Mucosa of rectum (tissue), 2 donors: ENCODE results near the gene CDK14.

ENCODE experiments used
- H3K27ac ChIP-seq, 2 donors: one replicate each; pipeline ENCODE4 v1.7.0; 2013; ENCODE audit warnings: inconsistent platforms in 2 of 2, low read depth in 2 of 2, low read length in 2 of 2
- H3K27me3 ChIP-seq, 2 donors: one replicate each; pipeline ENCODE4 v1.7.0; 2013; ENCODE audit warnings: low read length in 2 of 2; ENCODE audit not compliant: control insufficient read depth in 2 of 2, insufficient read depth in 2 of 2
- H3K36me3 ChIP-seq, 2 donors: one replicate each; pipeline ENCODE4 v1.7.0; 2013; ENCODE audit warnings: low read length in 2 of 2; ENCODE audit not compliant: control insufficient read depth in 2 of 2, insufficient read depth in 2 of 2
- H3K4me1 ChIP-seq, 2 donors: one replicate each; pipeline ENCODE4 v1.7.0; 2013; ENCODE audit warnings: low read length in 2 of 2, mild to moderate bottlenecking in 1 of 2; ENCODE audit not compliant: control insufficient read depth in 2 of 2, insufficient read depth in 2 of 2
- H3K4me3 ChIP-seq, 2 donors: one replicate each; pipeline ENCODE4 v1.7.0; 2013; ENCODE audit warnings: low read length in 2 of 2
- H3K9ac ChIP-seq, 2 donors: one replicate each; pipeline ENCODE4 v1.7.0; 2013; ENCODE audit warnings: low read length in 2 of 2, low read depth in 1 of 2, mild to moderate bottlenecking in 1 of 2
- H3K9me3 ChIP-seq, 2 donors: one replicate each; pipeline ENCODE4 v1.7.0; 2013; ENCODE audit warnings: low read length in 2 of 2; ENCODE audit not compliant: control insufficient read depth in 2 of 2
- donor health status: healthy.
- donor health status: Normal muscosa, but diverticular disease.

Gene CDK14

DNA sequence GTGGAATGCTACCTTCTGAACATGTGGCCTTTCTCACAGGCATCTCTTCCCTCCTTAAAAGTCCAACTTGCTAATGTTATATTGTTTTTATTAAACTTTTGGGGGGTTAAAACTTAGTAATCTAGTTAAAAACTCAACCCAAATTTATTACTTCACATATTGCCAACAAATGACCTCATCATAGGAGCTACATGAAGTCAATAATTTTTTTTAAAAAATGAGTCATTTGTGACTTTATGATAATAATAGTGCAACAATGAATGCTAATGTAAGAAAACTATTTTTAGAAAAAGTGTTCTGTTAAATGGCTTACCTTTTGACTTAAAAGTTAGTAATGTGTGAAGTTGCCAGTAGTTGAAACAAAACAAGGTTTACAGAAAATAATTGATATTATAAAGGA, 342.2 kb downstream of the CDK14 start:
- H3K9ac ChIP-seq = no peak overlapping the region
- H3K27me3 ChIP-seq = no peaks in the 10 kb centered on the region
- no peaks in the 10 kb centered on the region for H3K9me3 ChIP-seq
- H3K4me1 ChIP-seq = no peaks in the 10 kb centered on the region
- no peak overlapping the region for H3K4me3 ChIP-seq
- no peak overlapping the region for H3K27ac ChIP-seq
- H3K36me3 ChIP-seq = no peaks in the 10 kb centered on the region

DNA sequence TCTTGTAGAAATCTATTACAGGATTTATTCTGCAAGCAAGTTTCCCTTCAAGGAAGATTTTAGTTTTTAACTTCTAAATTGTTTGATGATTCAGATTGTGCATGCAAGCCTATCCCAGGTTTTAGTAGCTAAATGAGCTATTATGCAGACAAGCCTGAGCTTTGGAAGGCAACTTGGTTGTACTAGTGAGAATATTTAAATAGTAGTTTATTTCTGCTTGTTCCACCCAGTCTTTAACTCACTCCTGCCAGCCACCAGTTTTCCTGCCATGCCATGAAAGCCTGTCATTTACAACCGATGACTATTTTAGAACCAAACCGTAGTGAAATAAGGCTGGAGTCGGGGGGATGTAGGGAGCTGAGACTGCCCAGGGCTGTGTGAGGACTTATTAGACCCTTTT, 343.5 kb downstream of the CDK14 start:
- Histone ChIP-seq H3K27me3 (no peaks in the 10 kb centered on the region), H3K36me3 (no peaks in the 10 kb centered on the region), H3K4me3 (no peak overlapping the region), H3K9ac (no peak overlapping the region), H3K4me1 (no peaks in the 10 kb centered on the region), H3K9me3 (no peaks in the 10 kb centered on the region), H3K27ac (no peak overlapping the region)

DNA sequence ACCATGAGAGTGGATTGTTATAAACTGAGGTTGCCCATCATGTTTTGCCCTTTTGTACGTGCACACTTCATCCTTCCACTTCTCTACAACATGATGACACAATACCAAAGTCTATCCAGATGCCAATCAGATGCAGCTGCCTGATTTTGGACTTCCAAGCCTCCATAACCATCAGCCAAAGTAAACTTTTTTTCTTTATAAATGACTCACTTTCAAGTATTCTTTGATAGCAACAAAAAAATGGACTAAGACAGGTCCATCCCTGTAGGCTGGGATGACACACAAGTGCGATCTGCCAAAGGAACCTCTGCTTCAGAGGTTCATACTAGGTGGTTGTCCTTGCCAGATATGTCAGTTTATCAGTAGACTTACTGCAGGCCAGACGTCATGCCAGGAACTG, 347.9 kb downstream of the CDK14 start:
- no peaks in the 10 kb centered on the region for H3K36me3 ChIP-seq
- H3K27me3 ChIP-seq = no peaks in the 10 kb centered on the region
- H3K4me1 ChIP-seq = no peaks in the 10 kb centered on the region
- H3K9ac ChIP-seq = no peak overlapping the region
- no peak overlapping the region for H3K4me3 ChIP-seq
- H3K27ac ChIP-seq = no peak overlapping the region
- no peaks in the 10 kb centered on the region for H3K9me3 ChIP-seq

DNA sequence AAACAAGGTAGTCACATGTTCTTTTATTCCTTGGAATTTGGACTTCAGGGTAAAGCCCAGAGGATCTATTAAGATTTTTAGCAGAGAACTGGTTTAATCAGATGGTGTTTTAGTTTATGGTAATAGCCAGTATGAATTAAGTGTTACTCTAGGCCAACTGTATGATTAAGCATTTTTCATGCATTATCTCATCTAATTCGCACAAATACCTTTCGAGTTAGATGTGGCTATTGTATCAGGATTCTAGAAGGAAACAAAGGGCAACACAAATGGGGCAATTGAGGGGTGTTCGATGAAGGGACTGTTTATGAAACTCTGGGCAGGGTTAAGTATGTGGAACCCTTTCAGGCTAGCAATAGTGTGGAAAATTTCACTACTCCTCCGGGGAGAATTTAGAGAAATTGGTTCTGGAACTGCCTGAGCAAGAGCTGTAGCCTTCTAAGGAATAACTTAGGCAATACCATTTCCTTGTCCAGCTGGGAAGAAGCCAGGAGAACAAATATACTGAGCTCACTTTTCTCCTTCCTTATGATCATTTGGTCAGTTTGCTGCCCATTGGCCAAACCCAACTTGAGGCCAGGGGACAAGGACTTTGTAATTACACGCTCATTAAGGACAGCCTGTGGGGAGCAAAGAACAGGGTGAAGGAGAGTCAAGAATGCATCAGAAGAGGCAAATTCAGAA, 349.1 kb downstream of the CDK14 start:
- no peaks in the 10 kb centered on the region for H3K36me3 ChIP-seq
- no peak overlapping the region for H3K9ac ChIP-seq
- H3K27ac ChIP-seq = no peak overlapping the region
- no peaks in the 10 kb centered on the region for H3K9me3 ChIP-seq
- H3K4me1 ChIP-seq = no peaks in the 10 kb centered on the region
- H3K27me3 ChIP-seq = no peaks in the 10 kb centered on the region
- H3K4me3 ChIP-seq = no peak overlapping the region

DNA sequence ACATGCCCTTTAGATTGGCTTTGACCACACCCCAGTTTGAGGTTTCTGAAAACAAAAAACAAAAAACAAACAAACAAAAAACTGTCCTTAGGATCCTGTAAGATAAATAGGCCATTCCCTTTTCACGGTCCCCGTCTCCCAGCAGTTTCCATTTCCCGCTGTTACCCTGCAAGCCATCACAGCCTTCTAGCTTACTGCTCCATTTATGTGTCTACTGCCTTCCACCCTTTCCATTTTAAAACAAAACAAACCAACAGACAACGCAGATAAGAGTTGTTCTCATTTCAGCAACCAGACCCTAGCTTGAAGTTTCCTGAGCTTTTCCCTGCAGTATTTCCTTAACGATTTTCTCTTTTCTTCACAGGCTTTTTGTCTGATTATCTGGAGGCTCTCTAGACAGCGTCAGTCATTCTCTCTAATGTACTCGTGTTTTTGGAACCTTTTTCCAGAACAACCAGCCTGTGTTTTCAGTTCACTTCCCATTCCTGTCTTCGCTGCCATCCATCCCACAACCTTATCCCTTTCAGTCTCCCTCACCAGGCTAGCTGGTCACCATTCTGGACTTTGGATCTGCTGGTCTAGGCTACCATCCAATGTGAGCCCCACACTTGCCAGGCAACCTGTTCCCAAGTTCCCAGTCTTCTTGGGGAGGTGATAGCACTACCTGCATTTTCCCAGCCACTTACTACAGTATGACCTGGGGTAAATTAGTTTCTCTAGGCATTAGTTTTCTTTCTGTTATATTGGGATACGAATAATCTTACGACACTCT, 350.8 kb downstream of the CDK14 start:
- H3K4me3 ChIP-seq = no peak overlapping the region
- H3K4me1 ChIP-seq = no peaks in the 10 kb centered on the region
- no peak overlapping the region for H3K27ac ChIP-seq
- no peaks in the 10 kb centered on the region for H3K36me3 ChIP-seq
- H3K27me3 ChIP-seq = no peaks in the 10 kb centered on the region
- H3K9ac ChIP-seq = no peak overlapping the region
- no peaks in the 10 kb centered on the region for H3K9me3 ChIP-seq

DNA sequence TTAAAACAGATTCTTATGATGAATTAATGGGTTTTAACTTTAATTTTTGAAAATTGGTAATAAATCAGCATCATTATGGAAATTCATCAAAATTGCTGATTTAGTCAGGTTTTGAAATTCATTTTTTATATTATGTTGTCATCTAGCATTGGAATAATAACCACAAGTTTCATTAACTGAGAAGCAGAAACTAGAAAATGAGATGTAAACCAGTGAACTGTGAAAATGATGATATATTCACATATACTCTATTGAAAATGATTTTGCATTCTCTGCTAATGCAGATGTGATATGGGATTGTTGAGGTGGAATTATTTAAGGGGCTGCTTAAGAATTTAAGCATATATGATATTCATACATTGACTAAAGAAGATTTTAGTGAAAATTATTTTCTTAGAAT, 352.0 kb downstream of the CDK14 start:
- H3K27me3 ChIP-seq = no peaks in the 10 kb centered on the region
- H3K36me3 ChIP-seq = no peaks in the 10 kb centered on the region
- no peak overlapping the region for H3K27ac ChIP-seq
- no peak overlapping the region for H3K9ac ChIP-seq
- no peak overlapping the region for H3K4me3 ChIP-seq
- H3K9me3 ChIP-seq = no peaks in the 10 kb centered on the region
- H3K4me1 ChIP-seq = no peaks in the 10 kb centered on the region

DNA sequence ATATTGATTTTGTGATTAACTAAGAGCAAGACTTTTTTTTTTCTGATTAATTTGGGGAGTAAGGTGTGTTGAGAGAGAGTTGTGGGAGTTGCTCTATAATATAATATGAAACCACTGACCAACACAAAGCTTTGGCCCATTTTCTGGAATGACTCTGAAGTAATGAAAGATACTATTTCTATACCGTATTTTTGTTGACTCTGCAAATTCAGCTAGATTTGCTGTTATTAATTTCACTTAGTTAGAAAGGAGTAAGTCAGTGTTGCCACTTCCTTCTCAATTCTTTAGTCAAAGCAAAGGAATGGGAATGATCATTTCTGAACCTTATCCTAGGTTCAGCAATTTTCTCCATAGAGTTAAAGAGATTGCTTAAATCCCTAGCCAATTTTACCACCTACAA, 355.1 kb downstream of the CDK14 start:
- Histone ChIP-seq H3K9me3 (no peaks in the 10 kb centered on the region), H3K9ac (no peak overlapping the region), H3K36me3 (no peaks in the 10 kb centered on the region), H3K4me1 (no peaks in the 10 kb centered on the region), H3K27ac (no peak overlapping the region), H3K4me3 (no peak overlapping the region), H3K27me3 (no peaks in the 10 kb centered on the region)

DNA sequence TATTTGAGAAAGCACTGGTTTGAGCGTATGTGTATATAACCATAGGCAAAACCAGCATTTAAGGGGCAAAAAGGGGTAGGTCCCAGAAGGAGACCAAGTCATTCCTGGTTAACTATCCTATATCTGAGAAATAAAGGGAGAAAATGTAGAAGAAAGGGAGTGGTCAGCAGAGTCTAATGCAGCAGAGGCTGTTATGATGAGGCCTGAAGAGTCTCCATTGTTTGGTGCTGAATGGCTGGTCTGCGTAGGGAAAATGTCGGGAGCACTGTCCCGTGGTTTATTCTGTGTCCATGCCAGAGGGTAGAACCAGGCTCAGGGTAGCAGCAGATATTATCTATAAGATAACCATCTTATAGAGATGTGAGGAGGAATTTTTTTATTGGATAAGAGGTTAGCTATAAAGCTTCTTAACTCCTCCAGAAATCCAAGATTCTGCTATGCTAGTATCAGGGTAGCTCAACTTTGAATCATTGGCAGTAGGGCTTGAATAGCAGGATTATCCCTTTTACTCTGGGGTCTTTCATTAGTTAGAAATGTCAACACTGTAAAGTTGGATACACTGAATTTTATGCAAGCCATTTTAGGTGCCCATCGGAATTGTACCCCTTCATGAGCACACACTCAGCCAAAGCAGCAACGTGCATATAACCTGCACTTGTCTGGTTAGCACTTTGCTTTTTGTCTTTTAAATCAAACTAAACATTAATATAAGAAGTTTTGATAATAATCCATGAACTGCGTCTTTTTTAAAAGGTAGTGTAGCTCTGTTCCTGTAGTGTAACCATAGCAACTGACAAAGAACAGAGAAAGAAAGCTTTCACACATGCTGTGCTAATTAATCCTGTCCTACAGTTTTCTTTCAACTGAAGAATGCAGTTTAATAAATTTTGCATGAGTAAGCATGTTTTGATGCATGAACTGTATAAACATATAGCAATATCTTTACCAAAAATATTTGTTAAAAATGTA, 356.1 kb downstream of the CDK14 start:
- Histone ChIP-seq H3K4me3 (no peak overlapping the region), H3K27ac (no peak overlapping the region), H3K36me3 (no peaks in the 10 kb centered on the region), H3K4me1 (no peaks in the 10 kb centered on the region), H3K9ac (no peak overlapping the region), H3K9me3 (no peaks in the 10 kb centered on the region), H3K27me3 (no peaks in the 10 kb centered on the region)

DNA sequence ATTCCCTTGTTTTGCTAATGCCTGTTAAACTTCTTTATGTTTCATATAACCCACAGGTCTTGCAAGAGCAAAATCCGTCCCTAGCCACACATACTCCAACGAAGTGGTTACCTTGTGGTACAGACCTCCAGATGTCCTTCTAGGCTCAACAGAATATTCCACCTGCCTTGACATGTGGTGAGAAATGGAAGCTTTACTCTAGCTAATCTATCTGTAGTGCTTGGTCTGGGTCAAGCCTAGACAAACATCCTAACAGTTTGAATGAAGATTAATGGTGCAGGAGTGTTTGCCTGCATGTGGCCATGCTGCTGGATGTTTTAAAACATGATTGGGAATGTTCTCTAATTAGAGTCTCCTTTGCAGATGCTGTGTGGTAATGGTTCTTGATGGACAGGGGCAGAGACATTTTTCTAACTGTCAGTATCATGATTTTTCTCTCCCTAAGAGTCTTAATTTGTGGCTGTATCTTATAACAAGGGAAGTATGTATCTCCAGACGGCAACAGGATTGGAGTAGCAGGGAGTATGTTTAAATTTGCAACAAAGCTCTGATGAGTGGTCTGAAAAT, 359.6 kb downstream of the CDK14 start:
- Histone ChIP-seq H3K27me3 (no peaks in the 10 kb centered on the region), H3K9me3 (no peaks in the 10 kb centered on the region), H3K27ac (no peak overlapping the region), H3K4me1 (no peaks in the 10 kb centered on the region), H3K4me3 (no peak overlapping the region), H3K9ac (no peak overlapping the region), H3K36me3 (no peaks in the 10 kb centered on the region)

DNA sequence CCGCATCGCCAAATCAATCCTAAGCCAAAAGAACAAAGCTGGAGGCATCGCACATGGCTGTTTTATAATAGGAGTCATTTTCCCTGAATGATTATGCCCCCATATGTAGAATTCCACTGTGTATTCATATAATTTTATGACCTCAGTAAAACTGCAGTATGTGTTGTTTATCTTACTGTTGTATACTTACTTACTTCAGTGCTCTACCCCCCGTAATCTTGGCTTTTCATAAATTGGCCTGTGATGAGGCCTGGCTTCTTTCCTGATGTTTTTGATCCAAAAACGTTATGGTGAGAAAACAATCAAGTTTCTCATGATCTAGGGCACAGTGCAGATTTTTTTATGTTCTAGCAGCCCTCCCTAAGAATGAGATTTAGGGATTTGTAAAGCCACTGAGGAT, 361.8 kb downstream of the CDK14 start:
- no peak overlapping the region for H3K9ac ChIP-seq
- no peaks in the 10 kb centered on the region for H3K4me1 ChIP-seq
- H3K4me3 ChIP-seq = no peak overlapping the region
- no peaks in the 10 kb centered on the region for H3K9me3 ChIP-seq
- no peaks in the 10 kb centered on the region for H3K27me3 ChIP-seq
- H3K27ac ChIP-seq = no peak overlapping the region
- no peaks in the 10 kb centered on the region for H3K36me3 ChIP-seq
